Measurements from ENCODE around the gene PELI1.

GRCh38 chr2:64063454-64063853, 80.8 kb downstream of the PELI1 start:
- TF ChIP-seq POLR2A (IDR thresholded peaks at IDR 0.05; ENCODE audit: extremely low read depth, insufficient read length) (no peak), MYC (IDR thresholded peaks at IDR 0.05; ENCODE audit: low read depth, low read length) (no peak)
- TF ChIP-seq, protein P1, sequence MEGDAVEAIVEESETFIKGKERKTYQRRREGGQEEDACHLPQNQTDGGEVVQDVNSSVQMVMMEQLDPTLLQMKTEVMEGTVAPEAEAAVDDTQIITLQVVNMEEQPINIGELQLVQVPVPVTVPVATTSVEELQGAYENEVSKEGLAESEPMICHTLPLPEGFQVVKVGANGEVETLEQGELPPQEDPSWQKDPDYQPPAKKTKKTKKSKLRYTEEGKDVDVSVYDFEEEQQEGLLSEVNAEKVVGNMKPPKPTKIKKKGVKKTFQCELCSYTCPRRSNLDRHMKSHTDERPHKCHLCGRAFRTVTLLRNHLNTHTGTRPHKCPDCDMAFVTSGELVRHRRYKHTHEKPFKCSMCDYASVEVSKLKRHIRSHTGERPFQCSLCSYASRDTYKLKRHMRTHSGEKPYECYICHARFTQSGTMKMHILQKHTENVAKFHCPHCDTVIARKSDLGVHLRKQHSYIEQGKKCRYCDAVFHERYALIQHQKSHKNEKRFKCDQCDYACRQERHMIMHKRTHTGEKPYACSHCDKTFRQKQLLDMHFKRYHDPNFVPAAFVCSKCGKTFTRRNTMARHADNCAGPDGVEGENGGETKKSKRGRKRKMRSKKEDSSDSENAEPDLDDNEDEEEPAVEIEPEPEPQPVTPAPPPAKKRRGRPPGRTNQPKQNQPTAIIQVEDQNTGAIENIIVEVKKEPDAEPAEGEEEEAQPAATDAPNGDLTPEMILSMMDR (IDR thresholded peaks at IDR 0.05; ENCODE audit: low read depth, low read length), result no peak
- TF ChIP-seq, protein P2, sequence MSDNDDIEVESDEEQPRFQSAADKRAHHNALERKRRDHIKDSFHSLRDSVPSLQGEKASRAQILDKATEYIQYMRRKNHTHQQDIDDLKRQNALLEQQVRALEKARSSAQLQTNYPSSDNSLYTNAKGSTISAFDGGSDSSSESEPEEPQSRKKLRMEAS (IDR thresholded peaks at IDR 0.05; ENCODE audit: low read depth, low read length), result no peak

Data from NB4 (cell line).